ENCODE data around the gene PRUNE1. TPM values are rescaled to one million over a fixed set of nuclear protein-coding genes. Genes with fewer than 3 reads are reported as not detected.

PRUNE1 gene
- total RNA-seq, 1 experiment from 2014 or later = 24.5 TPM

GRCh38 chr1:151059109-151060006 lies 51.1 kb downstream of the PRUNE1 start, which contains the start of gene CDC42SE1:
Gene CDC42SE1, minus strand, starts transcription at chr1:151059622. Its CDS starts 3,892 bp downstream, at chr1:151055730.
- DNase-seq (ENCODE audit: low spot score) (peak; percentile 86), ATAC-seq (peak; percentile 84)
- Mint-ChIP-seq H3K27ac (peak within 1 kb of the TSS; percentile 86), H3K27me3 (ENCODE audit: low read depth) (no peaks in the 10 kb centered on the region), H3K4me3 (peak within 1 kb of the TSS; percentile 79), H3K36me3 (peaks cover 29% of the 10 kb centered on the region), H3K9me3 (no peaks in the 10 kb centered on the region), H3K4me1 (peaks cover 46% of the 10 kb centered on the region)
- ChIA-PET CTCF (interaction anchor here (0.5 to 6.5 kb wide), 17 partner anchors 11 to 281 kb away, joined by 3 to 43 read pairs (median 5); partner anchors contain the start of genes BNIPL, C1orf56, GABPB2 and LYSMD1), POLR2A (interaction anchor here (0.6 to 2.3 kb wide), 5 partner anchors 11 to 106 kb away, joined by 3 to 13 read pairs (median 6); partner anchors contain the start of genes ANXA9 and LYSMD1)
- peak; percentile 27; the same call in 1 of the 2 replicates for TF ChIP-seq FOXP1 (CRISPR knock-in tag; IDR thresholded peaks at IDR 0.05; ENCODE audit: borderline replicate concordance)
- TF ChIP-seq ZNF232 (CRISPR knock-in tag; IDR thresholded peaks at IDR 0.05) = 0 out of 2 replicates have a peak, but pooled peaks have one; percentile 35
- peak; percentile 98; the same call in 1 of the 2 replicates for TF ChIP-seq HMGXB4 (CRISPR knock-in tag; IDR thresholded peaks at IDR 0.05)
- TF ChIP-seq ELF4 (CRISPR knock-in tag; IDR thresholded peaks at IDR 0.05; ENCODE audit: low read depth) = 0 out of 2 replicates have a peak, but pooled peaks have one; percentile 56
- TF ChIP-seq ARID4B (CRISPR knock-in tag; IDR thresholded peaks at IDR 0.05; ENCODE audit: borderline replicate concordance) = peak; percentile 47; the same call in 1 of the 2 replicates
- TF ChIP-seq TEAD4 (CRISPR knock-in tag; IDR thresholded peaks at IDR 0.05) = no peak; the same call in 1 of the 2 replicates
- TF ChIP-seq CREM (CRISPR knock-in tag; IDR thresholded peaks at IDR 0.05) = peak; percentile 74
- peak; percentile 91; the same call in 1 of the 2 replicates for TF ChIP-seq KAT7 (CRISPR knock-in tag; IDR thresholded peaks at IDR 0.05; ENCODE audit: borderline replicate concordance)
- no peak for TF ChIP-seq ZBTB21 (CRISPR knock-in tag; IDR thresholded peaks at IDR 0.05; ENCODE audit: borderline replicate concordance)
- TF ChIP-seq PRDM15 (CRISPR knock-in tag; IDR thresholded peaks at IDR 0.05) = peak; percentile 89
- peak; percentile 43; the same call in 1 of the 2 replicates for TF ChIP-seq ZNF317 (CRISPR knock-in tag; IDR thresholded peaks at IDR 0.05; ENCODE audit: borderline replicate concordance, low read depth)
- no peak for TF ChIP-seq ZNF425 (CRISPR knock-in tag; conservative IDR thresholded peaks at IDR 0.05)
- TF ChIP-seq E2F4 (CRISPR knock-in tag; IDR thresholded peaks at IDR 0.05; ENCODE audit: borderline replicate concordance, low read depth) = no peak
- no peak for TF ChIP-seq ZNF532 (CRISPR knock-in tag; IDR thresholded peaks at IDR 0.05; ENCODE audit: borderline replicate concordance)
- TF ChIP-seq HMGA2 (CRISPR knock-in tag; IDR thresholded peaks at IDR 0.05) = no peak
- TF ChIP-seq TP53 (CRISPR knock-in tag; IDR thresholded peaks at IDR 0.05) = peak; percentile 24
